Large intestine (tissue), 3 donors: ENCODE measurements around the gene VPREB3. TPM values are rescaled to one million over a fixed set of nuclear protein-coding genes. Genes with fewer than 3 reads are reported as not detected.

ENCODE experiments used
- DNase-seq, 2 donors: peaks; one replicate each; pipeline versions ENCODE4 v3.0.0 to v3.0.0-alpha.2; 2013
- H3K27ac ChIP-seq: one replicate; pipeline ENCODE4 v1.5.1; 2013; ENCODE audit warnings: low read length
- H3K27me3 ChIP-seq: 2 replicates; pipeline ENCODE4 v1.6.1; 2013; ENCODE audit warnings: low read length; ENCODE audit not compliant: control insufficient read depth, insufficient read depth
- H3K36me3 ChIP-seq: 2 replicates; pipeline ENCODE4 v1.6.1; 2013; ENCODE audit warnings: low read length; ENCODE audit not compliant: control insufficient read depth, insufficient read depth
- H3K4me1 ChIP-seq: one replicate; pipeline ENCODE4 v1.6.1; 2013; ENCODE audit warnings: low read length; ENCODE audit not compliant: control insufficient read depth, insufficient read depth
- H3K4me3 ChIP-seq: one replicate; pipeline ENCODE4 v1.5.1; 2013; ENCODE audit warnings: low read length
- H3K9me3 ChIP-seq: one replicate; pipeline ENCODE4 v1.6.1; 2013; ENCODE audit warnings: mild to moderate bottlenecking, low read depth, low read length, moderate library complexity; ENCODE audit not compliant: control insufficient read depth
- WGBS: methylation state at CpG from one replicate; pipeline ENCODE4 v1.1.5; 2013; ENCODE audit warnings: low lambda C conversion rate; ENCODE audit not compliant: insufficient coverage; 5-methylcytosine and 5-hydroxymethylcytosine counted together
- polyA plus RNA-seq: library from polyadenylated mRNA; unstranded; fragments of 120-200 nt; gene quantifications from one replicate; pipeline ENCODE4 v1.2.1, GENCODE V29; 2013

Gene VPREB3
- polyA plus RNA-seq, 1 donor: 0.45 TPM

GRCh38 chr22:23782703-23783102, 28.5 kb upstream of the VPREB3 start:
- H3K4me1 ChIP-seq: peaks cover 62% of the 10 kb centered on the region
- H3K36me3 ChIP-seq: no peaks in the 10 kb centered on the region
- H3K9me3 ChIP-seq: no peaks in the 10 kb centered on the region
- no peak for DNase-seq
- H3K27ac ChIP-seq: peak overlapping the region; percentile 66
- H3K4me3 ChIP-seq: no peak overlapping the region
- no CpG with 5 or more reads among the region's 1 CpG for WGBS
- H3K27me3 ChIP-seq: no peaks in the 10 kb centered on the region

GRCh38 chr22:23782252-23782651, 28.0 kb upstream of the VPREB3 start:
- Histone ChIP-seq H3K4me1 (peaks cover 63% of the 10 kb centered on the region), H3K27me3 (no peaks in the 10 kb centered on the region), H3K27ac (peak overlapping the region; percentile 66), H3K4me3 (no peak overlapping the region), H3K36me3 (no peaks in the 10 kb centered on the region), H3K9me3 (no peaks in the 10 kb centered on the region)
- no CpG with 5 or more reads among the region's 16 CpGs for WGBS
- no peak for DNase-seq

DNA sequence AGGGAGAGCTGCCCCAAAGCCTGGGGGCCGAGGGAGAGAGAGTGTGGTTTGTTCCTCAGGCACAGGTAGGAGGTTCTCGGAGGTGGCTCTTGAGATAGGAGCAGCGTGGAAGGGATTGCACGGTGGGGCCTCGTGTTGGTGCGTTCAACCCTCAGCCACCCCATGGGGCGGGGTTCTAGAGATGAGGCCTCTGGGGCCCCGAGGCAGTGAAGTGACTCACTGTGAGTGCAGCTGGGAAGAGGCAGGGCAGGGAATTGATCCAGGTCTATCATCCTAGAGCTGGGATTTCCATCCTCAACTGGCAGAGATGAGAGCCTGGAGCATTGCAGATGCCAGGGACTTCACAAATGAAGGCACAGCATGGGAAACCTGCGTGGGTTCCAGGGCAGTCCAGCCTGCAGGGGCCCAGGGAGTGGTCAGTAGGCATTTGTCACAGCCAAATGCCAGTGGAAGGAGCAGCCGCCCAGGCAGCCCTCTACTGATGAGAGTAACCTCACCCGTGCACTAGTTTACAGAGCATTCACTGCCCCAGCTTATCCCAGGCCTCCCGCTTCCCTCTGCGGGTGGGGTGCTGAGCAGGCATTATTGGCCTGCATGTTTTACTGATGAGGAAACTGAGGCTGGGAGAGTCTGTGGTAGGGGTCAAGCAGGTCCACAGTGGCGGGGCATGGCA, 27.4 kb upstream of the VPREB3 start:
- peaks cover 63% of the 10 kb centered on the region for H3K4me1 ChIP-seq
- H3K27me3 ChIP-seq: no peaks in the 10 kb centered on the region
- 50% methylated on average over 1 of the region's 14 CpGs for WGBS
- H3K27ac ChIP-seq: peak overlapping the region; percentile 66
- no peak overlapping the region for H3K4me3 ChIP-seq
- DNase-seq: peak; percentile 83 to 89
- H3K9me3 ChIP-seq: no peaks in the 10 kb centered on the region
- no peaks in the 10 kb centered on the region for H3K36me3 ChIP-seq

DNA sequence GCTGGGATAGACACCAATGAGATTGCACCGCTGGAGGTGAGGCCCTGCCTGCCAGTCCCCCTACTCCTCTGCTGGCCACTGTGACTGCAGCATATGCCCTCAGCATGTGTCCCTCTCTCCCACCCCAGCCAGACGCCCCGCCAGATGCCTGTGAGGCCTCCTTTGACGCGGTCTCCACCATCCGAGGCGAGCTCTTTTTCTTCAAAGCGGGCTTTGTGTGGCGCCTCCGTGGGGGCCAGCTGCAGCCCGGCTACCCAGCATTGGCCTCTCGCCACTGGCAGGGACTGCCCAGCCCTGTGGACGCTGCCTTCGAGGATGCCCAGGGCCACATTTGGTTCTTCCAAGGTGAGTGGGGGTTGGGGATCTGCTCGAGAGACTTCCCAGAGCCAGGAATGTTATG, 26.8 kb upstream of the VPREB3 start:
- peaks cover 57% of the 10 kb centered on the region for H3K4me1 ChIP-seq
- peak overlapping the region; percentile 66 for H3K27ac ChIP-seq

DNA sequence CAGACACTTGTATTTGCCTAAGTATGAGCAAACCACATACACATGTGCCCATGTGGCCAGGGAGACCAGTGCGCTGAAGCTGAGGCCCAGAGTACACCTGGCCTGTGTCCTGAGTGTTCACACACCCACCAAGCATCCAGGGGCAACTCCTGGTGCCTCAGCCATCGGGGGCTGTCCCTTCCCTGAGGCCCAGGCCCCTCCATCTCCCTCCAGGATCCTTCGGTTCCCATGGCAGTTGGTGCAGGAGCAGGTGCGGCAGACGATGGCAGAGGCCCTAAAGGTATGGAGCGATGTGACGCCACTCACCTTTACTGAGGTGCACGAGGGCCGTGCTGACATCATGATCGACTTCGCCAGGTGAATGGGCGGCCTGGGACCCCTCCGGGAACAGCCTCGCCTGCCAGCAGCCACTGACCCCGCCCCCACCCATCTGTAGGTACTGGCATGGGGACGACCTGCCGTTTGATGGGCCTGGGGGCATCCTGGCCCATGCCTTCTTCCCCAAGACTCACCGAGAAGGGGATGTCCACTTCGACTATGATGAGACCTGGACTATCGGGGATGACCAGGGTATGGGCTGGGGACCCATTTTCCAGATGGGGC, 26.0 kb upstream of the VPREB3 start:
- Histone ChIP-seq H3K4me1 (peaks cover 57% of the 10 kb centered on the region), H3K27me3 (no peaks in the 10 kb centered on the region), H3K4me3 (no peak overlapping the region), H3K27ac (no peak overlapping the region), H3K9me3 (no peaks in the 10 kb centered on the region), H3K36me3 (no peaks in the 10 kb centered on the region)
- DNase-seq: no peak
- WGBS: 80% methylated on average over 1 of the region's 20 CpGs

More for the DNA sequence above, 26.8 kb upstream of the VPREB3 start:
- Histone ChIP-seq H3K4me3 (no peak overlapping the region), H3K36me3 (no peaks in the 10 kb centered on the region), H3K9me3 (no peaks in the 10 kb centered on the region), H3K27me3 (no peaks in the 10 kb centered on the region)
- WGBS: no CpG with 5 or more reads among the region's 15 CpGs
- no peak for DNase-seq

DNA sequence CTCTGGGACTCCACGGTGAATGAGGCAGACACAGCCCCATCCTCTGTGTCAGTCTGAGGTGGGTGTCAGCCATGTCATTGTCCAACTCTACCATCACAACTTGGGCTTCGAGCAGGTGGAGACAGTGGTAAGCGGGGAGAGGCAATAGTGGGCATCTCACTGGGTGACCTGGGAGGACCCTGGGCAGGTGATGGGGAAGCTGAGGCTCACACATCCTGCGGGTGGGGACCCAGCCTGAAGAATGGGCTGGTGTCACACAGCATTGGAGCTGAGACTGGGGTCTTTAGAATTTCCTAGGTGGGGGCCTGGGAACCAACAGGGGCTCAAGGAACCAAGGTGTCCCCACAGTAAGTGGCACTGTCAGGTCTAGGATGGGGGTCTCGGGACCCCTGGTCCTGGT, 25.5 kb upstream of the VPREB3 start:
- no peak overlapping the region for H3K27ac ChIP-seq
- H3K27me3 ChIP-seq: no peaks in the 10 kb centered on the region
- H3K9me3 ChIP-seq: no peaks in the 10 kb centered on the region
- no peak for DNase-seq
- peaks cover 63% of the 10 kb centered on the region for H3K4me1 ChIP-seq
- WGBS: no CpG with 5 or more reads among the region's 5 CpGs
- no peaks in the 10 kb centered on the region for H3K36me3 ChIP-seq
- no peak overlapping the region for H3K4me3 ChIP-seq

GRCh38 chr22:23779083-23779482, 24.9 kb upstream of the VPREB3 start:
- H3K27me3 ChIP-seq: no peaks in the 10 kb centered on the region
- no peaks in the 10 kb centered on the region for H3K36me3 ChIP-seq
- no peak overlapping the region for H3K4me3 ChIP-seq
- no CpG with 5 or more reads among the region's 16 CpGs for WGBS
- DNase-seq: no peak
- no peaks in the 10 kb centered on the region for H3K9me3 ChIP-seq
- H3K4me1 ChIP-seq: peaks cover 63% of the 10 kb centered on the region
- H3K27ac ChIP-seq: peak overlapping the region; percentile 44

DNA sequence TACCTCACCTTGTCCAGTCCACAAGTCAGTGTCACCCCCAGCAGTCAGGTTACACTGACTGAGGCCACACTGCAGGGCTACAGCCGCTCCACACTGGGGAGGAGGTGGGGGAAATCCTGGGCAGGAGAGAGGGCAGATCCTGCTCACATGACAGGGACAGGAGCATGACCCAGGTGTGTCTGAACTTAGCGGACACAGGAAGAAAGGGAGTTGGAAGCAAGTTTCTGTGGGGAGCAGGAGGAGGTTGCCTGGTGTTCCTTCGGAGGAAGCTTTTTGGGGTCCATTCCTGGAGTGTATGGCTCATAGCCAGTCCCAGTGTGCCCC, 24.3 kb upstream of the VPREB3 start:
- Histone ChIP-seq H3K27me3 (no peaks in the 10 kb centered on the region), H3K9me3 (no peaks in the 10 kb centered on the region), H3K36me3 (no peaks in the 10 kb centered on the region), H3K27ac (peak overlapping the region; percentile 44), H3K4me3 (no peak overlapping the region), H3K4me1 (peaks cover 63% of the 10 kb centered on the region)
- no CpG with 5 or more reads among the region's 3 CpGs for WGBS
- peak; percentile 69 to 75 for DNase-seq

GRCh38 chr22:23777776-23778576, 23.8 kb upstream of the VPREB3 start:
- H3K4me3 ChIP-seq: no peak overlapping the region
- DNase-seq: no peak
- H3K9me3 ChIP-seq: no peaks in the 10 kb centered on the region
- peaks cover 63% of the 10 kb centered on the region for H3K4me1 ChIP-seq
- peak overlapping the region; percentile 2 for H3K27ac ChIP-seq
- H3K36me3 ChIP-seq: no peaks in the 10 kb centered on the region
- peaks cover 2% of the 10 kb centered on the region for H3K27me3 ChIP-seq
- WGBS: 100% methylated on average over 1 of the region's 11 CpGs

GRCh38 chr22:23775779-23776375, 21.7 kb upstream of the VPREB3 start:
- peaks cover 48% of the 10 kb centered on the region for H3K4me1 ChIP-seq

More at GRCh38 chr22:23775779-23776375, 21.7 kb upstream of the VPREB3 start:
- no peak for DNase-seq
- Histone ChIP-seq H3K27ac (no peak overlapping the region), H3K4me3 (no peak overlapping the region), H3K27me3 (peaks cover 2% of the 10 kb centered on the region), H3K36me3 (no peaks in the 10 kb centered on the region), H3K9me3 (no peaks in the 10 kb centered on the region)
- WGBS: no CpG with 5 or more reads among the region's 3 CpGs
